HEK293 (cell line): ENCODE measurements around the gene FSTL4.

ENCODE experiments used
- BCL11A ChIP-seq: fragments of 450-650 bp; formaldehyde crosslinking; IDR thresholded peaks from 2 replicates; pipeline ENCODE4 v1.5.1; 2016; ENCODE audit warnings: low read depth, missing biosample characterization, missing genetic modification characterization
- ZBTB1 ChIP-seq: fragments of 450-650 bp; formaldehyde crosslinking; IDR thresholded peaks from 2 replicates; pipeline ENCODE4 v1.5.1; 2016; ENCODE audit warnings: missing biosample characterization, missing genetic modification characterization
- ZNF121 ChIP-seq: fragments of 450-650 bp; formaldehyde crosslinking; IDR thresholded peaks from 2 replicates; pipeline ENCODE4 v1.5.1; 2016; ENCODE audit warnings: missing biosample characterization, missing genetic modification characterization
- ZNF157 ChIP-seq: fragments of 450-650 bp; formaldehyde crosslinking; IDR thresholded peaks from 2 replicates; pipeline ENCODE4 v1.5.1; 2016; ENCODE audit warnings: missing biosample characterization, missing genetic modification characterization
- ZNF26 ChIP-seq: fragments of 450-650 bp; formaldehyde crosslinking; IDR thresholded peaks from 2 replicates; pipeline ENCODE4 v1.5.1; 2016; ENCODE audit warnings: missing biosample characterization, missing genetic modification characterization
- ZNF558 ChIP-seq: fragments of 450-650 bp; formaldehyde crosslinking; IDR thresholded peaks from 2 replicates; pipeline ENCODE4 v1.5.1; 2016; ENCODE audit warnings: missing biosample characterization, missing genetic modification characterization
- ZNF626 ChIP-seq: fragments of 450-650 bp; sonication (Bioruptor Pico); formaldehyde crosslinking; IDR thresholded peaks from 2 replicates; pipeline ENCODE4 v1.5.1; 2018; ENCODE audit warnings: missing biosample characterization, missing genetic modification characterization, inconsistent platforms
- ZNF776 ChIP-seq: fragments of 450-650 bp; formaldehyde crosslinking; IDR thresholded peaks from 2 replicates; pipeline ENCODE4 v1.5.0; 2017; ENCODE audit warnings: missing biosample characterization, missing genetic modification characterization, borderline replicate concordance
- ZNF843 ChIP-seq: fragments of 450-650 bp; formaldehyde crosslinking; IDR thresholded peaks from 2 replicates; pipeline ENCODE4 v1.5.1; 2016; ENCODE audit warnings: missing biosample characterization, missing genetic modification characterization
- TF ChIP-seq, protein P1 (sequence below): fragments of 450-650 bp; formaldehyde crosslinking; IDR thresholded peaks from 2 replicates; pipeline ENCODE4 v1.5.1; 2016; ENCODE audit warnings: missing biosample characterization, missing genetic modification characterization
- TF ChIP-seq, protein P2 (sequence below): fragments of 450-650 bp; formaldehyde crosslinking; IDR thresholded peaks from 2 replicates; pipeline ENCODE4 v1.5.1; 2017; ENCODE audit warnings: missing biosample characterization, missing genetic modification characterization

DNA sequence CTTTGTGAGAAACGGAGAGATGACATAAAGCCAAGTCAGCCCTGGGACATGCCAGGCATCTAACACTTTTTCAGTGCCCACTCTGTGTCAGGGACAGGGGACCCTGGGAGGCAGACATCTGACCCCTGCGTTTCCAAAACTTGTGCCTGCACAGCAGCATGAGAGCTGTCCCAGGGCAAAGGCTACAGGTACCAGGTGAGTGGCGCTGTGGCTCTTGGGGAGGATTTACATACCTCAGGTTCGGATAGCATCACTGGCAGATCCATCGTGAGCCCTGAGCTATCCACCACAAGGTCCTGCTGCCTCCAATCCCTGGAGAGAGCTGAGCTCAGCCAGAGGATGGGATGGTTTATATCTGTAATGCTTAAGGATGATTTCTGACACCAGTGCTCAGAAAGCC lies 52.4 kb downstream of the FSTL4 start:
- TF ChIP-seq, protein P1, sequence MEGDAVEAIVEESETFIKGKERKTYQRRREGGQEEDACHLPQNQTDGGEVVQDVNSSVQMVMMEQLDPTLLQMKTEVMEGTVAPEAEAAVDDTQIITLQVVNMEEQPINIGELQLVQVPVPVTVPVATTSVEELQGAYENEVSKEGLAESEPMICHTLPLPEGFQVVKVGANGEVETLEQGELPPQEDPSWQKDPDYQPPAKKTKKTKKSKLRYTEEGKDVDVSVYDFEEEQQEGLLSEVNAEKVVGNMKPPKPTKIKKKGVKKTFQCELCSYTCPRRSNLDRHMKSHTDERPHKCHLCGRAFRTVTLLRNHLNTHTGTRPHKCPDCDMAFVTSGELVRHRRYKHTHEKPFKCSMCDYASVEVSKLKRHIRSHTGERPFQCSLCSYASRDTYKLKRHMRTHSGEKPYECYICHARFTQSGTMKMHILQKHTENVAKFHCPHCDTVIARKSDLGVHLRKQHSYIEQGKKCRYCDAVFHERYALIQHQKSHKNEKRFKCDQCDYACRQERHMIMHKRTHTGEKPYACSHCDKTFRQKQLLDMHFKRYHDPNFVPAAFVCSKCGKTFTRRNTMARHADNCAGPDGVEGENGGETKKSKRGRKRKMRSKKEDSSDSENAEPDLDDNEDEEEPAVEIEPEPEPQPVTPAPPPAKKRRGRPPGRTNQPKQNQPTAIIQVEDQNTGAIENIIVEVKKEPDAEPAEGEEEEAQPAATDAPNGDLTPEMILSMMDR (tag by site-specific recombination), result no peak
- TF ChIP-seq ZBTB1 (tag by site-specific recombination) (no peak), BCL11A (tag by site-specific recombination) (no peak), ZNF843 (tag by site-specific recombination) (no peak), ZNF26 (tag by site-specific recombination) (no peak), ZNF558 (tag by site-specific recombination) (no peak), ZNF776 (tag by site-specific recombination) (no peak), ZNF121 (tag by site-specific recombination) (no peak), ZNF626 (tag by site-specific recombination) (no peak), ZNF157 (tag by site-specific recombination) (no peak)
- TF ChIP-seq, protein P2, sequence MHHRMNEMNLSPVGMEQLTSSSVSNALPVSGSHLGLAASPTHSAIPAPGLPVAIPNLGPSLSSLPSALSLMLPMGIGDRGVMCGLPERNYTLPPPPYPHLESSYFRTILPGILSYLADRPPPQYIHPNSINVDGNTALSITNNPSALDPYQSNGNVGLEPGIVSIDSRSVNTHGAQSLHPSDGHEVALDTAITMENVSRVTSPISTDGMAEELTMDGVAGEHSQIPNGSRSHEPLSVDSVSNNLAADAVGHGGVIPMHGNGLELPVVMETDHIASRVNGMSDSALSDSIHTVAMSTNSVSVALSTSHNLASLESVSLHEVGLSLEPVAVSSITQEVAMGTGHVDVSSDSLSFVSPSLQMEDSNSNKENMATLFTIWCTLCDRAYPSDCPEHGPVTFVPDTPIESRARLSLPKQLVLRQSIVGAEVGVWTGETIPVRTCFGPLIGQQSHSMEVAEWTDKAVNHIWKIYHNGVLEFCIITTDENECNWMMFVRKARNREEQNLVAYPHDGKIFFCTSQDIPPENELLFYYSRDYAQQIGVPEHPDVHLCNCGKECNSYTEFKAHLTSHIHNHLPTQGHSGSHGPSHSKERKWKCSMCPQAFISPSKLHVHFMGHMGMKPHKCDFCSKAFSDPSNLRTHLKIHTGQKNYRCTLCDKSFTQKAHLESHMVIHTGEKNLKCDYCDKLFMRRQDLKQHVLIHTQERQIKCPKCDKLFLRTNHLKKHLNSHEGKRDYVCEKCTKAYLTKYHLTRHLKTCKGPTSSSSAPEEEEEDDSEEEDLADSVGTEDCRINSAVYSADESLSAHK (tag by site-specific recombination), result no peak
